Measurements from ENCODE around the gene DBX1. TPM values are rescaled to one million over a fixed set of nuclear protein-coding genes. Genes with fewer than 3 reads are reported as not detected.

Gene DBX1, protein sequence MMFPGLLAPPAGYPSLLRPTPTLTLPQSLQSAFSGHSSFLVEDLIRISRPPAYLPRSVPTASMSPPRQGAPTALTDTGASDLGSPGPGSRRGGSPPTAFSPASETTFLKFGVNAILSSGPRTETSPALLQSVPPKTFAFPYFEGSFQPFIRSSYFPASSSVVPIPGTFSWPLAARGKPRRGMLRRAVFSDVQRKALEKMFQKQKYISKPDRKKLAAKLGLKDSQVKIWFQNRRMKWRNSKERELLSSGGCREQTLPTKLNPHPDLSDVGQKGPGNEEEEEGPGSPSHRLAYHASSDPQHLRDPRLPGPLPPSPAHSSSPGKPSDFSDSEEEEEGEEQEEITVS
- total RNA-seq (not detected in 2 replicates), polyA plus RNA-seq (not detected in 2 replicates)

DNA sequence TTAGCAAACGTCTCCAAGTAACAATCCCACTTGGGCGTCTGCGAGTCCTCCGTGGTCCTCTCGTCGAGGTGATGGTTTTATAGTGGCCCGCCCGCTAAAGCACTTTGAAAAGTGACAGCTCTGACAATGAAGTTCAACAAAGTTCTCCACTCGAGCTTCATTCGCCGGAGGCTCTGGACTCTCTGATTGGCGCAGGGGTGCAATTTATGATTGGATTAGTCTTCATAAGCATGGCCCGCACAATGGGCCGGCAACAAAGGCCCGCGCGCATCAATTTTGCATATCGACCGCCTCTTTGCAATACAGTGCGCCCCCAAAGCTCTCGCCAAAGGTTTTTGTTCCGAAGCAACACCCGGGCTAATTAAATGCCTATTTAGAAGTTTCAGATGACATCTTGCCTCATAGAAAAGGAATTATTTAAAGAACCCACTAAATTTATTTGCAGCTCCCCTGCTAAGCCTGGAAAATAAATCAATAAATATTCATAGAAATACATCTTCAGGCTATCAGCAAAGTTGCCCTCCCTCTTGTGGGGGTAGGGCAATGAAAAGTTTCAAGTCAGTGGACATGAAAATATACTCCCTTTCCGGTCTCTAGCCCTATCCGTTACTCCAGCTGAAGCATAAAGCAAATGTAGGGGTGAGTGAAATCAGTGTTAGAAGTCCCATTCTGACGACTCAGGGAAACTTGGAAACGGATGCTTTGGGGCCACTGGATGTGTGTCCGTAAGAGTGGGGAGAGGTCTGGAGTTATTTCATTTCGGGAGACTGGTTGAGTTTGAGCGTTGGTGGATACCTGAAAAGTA, at the start of gene DBX1:
Gene DBX1, minus strand, starts transcription at position 51 of the 805 bp plus-strand sequence. CDS start 151 bp downstream, outside the sequence.
- H3K27ac ChIP-seq = no peak within 1 kb of the TSS
- TF ChIP-seq, protein P1, sequence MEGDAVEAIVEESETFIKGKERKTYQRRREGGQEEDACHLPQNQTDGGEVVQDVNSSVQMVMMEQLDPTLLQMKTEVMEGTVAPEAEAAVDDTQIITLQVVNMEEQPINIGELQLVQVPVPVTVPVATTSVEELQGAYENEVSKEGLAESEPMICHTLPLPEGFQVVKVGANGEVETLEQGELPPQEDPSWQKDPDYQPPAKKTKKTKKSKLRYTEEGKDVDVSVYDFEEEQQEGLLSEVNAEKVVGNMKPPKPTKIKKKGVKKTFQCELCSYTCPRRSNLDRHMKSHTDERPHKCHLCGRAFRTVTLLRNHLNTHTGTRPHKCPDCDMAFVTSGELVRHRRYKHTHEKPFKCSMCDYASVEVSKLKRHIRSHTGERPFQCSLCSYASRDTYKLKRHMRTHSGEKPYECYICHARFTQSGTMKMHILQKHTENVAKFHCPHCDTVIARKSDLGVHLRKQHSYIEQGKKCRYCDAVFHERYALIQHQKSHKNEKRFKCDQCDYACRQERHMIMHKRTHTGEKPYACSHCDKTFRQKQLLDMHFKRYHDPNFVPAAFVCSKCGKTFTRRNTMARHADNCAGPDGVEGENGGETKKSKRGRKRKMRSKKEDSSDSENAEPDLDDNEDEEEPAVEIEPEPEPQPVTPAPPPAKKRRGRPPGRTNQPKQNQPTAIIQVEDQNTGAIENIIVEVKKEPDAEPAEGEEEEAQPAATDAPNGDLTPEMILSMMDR (IDR thresholded peaks at IDR 0.05; ENCODE audit: low read depth, low read length) = no peak
- peaks cover 100% of the 10 kb centered on the region for H3K27me3 ChIP-seq
- H3K4me3 ChIP-seq = no peak within 1 kb of the TSS
- H3K9me3 ChIP-seq (ENCODE audit: low read depth) = no peaks in the 10 kb centered on the region
- H3K4me1 ChIP-seq (ENCODE audit: low read depth) = peaks cover 7% of the 10 kb centered on the region
- H3K36me3 ChIP-seq = no peaks in the 10 kb centered on the region
- DNase-seq (ENCODE audit: low read depth in 1 of 2, low spot score in 1 of 2) = no peak

DNA sequence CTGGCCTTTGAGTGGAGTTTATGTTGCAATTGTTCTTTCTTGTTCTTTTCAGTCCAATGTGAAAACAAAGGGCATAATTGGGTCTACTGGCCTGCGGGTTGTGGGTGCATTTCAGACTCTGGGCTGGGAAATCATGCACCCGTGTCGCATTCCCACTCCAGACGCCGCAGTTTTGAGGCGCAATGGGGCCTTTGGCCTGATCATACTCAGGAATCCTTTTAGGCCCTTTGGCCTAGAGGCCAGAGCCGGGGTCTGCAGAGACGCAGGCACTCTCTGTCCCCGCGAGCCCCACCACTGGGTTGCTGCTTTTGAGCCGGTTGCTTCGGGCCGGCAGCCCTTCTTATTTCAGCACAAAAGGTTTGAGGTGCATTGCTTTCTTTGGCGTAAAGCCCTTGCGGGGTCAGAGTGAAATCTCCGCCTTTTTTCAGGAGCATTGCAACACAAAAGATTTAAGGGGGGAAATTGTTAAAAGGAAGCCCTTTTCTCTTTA, 48.4 kb upstream of the DBX1 start:
- Histone ChIP-seq H3K27me3 (peaks cover 80% of the 10 kb centered on the region), H3K36me3 (no peaks in the 10 kb centered on the region), H3K4me3 (no peak overlapping the region), H3K4me1 (ENCODE audit: low read depth) (no peaks in the 10 kb centered on the region), H3K9me3 (ENCODE audit: low read depth) (no peaks in the 10 kb centered on the region), H3K27ac (no peak overlapping the region)
- TF ChIP-seq, protein P1 (IDR thresholded peaks at IDR 0.05; ENCODE audit: low read depth, low read length) = no peak
- no peak for DNase-seq (ENCODE audit: low read depth in 1 of 2, low spot score in 1 of 2)

DNA sequence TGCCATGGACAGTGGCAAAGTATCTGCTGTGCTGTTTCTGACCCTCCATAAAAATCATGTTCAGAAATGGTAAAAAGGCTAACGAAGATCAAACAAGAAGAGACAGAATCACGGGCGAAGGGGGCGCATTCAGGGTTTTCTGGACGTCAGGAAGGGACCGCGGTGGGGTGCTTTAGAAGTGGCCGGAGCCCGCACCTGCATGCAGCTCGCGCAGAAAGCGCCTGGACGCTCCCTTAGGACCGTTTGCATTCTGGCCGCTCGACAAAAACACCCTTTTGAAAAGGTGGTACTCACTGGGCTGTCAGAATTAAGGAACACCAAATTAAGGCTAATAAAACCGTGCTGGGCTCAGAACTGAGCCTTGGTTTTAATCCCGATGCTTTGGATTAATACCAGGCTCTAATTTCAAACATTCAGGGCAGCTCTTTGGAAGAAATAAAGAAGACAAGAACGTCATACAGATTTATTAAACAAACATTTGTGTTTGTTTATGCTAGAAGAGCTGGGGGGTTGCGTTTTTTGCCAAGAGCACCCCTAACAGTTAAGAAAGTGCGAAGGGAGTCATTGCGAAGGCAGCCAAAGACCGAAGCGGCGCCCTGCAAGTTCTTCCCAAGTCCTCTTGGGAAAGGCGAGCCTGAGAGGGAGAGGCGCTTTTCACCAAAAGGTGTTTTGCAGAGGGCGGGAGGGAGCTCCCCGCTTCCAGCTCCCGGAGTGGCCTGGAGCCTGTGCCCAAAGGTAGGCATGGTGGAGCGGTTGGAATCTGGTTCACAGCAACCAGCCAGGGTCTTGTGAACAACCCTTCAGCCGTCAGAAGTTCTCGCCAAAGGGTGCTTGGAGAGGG, 47.7 kb upstream of the DBX1 start:
- H3K27me3 ChIP-seq = peaks cover 76% of the 10 kb centered on the region
- no peaks in the 10 kb centered on the region for H3K4me1 ChIP-seq (ENCODE audit: low read depth)
- DNase-seq (ENCODE audit: low read depth in 1 of 2, low spot score in 1 of 2) = peak; percentile 2 to 31
- H3K9me3 ChIP-seq (ENCODE audit: low read depth) = no peaks in the 10 kb centered on the region
- peak overlapping the region; percentile 8 for H3K4me3 ChIP-seq
- no peak overlapping the region for H3K27ac ChIP-seq
- TF ChIP-seq, protein P1 (IDR thresholded peaks at IDR 0.05; ENCODE audit: low read depth, low read length) = no peak
- no peaks in the 10 kb centered on the region for H3K36me3 ChIP-seq

DNA sequence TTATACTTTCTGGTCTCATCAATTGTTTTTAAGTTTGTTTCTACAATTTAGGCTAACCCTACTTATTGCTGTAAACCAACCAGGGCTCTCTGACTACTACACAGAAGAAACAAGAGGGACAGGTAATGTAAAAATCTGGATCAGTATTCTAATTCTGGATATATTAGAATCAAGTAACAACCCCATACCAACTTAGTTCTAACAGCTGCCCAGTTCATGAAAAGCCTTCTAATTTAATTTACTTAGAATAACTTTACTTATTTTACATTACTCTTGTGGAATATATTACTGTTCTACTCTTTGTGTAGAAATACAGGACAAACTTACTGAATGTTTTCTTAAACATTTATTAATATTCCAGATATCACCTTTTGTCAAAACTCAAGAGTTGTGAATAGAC, 45.5 kb upstream of the DBX1 start:
- H3K4me1 ChIP-seq (ENCODE audit: low read depth) = no peaks in the 10 kb centered on the region
- H3K27ac ChIP-seq = no peak overlapping the region
- DNase-seq (ENCODE audit: low read depth in 1 of 2, low spot score in 1 of 2) = no peak
- TF ChIP-seq, protein P1 (IDR thresholded peaks at IDR 0.05; ENCODE audit: low read depth, low read length) = no peak
- peaks cover 56% of the 10 kb centered on the region for H3K27me3 ChIP-seq
- H3K4me3 ChIP-seq = no peak overlapping the region
- H3K36me3 ChIP-seq = no peaks in the 10 kb centered on the region
- no peaks in the 10 kb centered on the region for H3K9me3 ChIP-seq (ENCODE audit: low read depth)

DNA sequence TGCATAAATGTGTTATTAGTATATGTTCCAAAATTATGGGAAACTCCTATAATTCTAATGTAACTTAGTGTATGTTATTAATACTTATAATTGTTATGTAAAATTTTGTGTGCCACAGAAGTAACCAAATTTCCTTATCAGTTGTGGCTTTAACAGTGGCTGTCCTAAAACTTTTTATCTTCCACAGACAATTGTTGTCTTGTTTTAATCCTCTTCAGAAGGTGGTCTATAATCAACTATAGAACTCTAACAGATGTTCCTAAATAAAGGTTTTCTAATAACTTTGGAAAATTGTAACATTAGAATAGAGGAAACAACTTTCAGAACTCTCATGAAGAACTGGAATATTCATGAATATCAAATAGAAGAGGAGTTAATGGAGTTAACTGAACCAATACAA, 44.4 kb upstream of the DBX1 start:
- H3K4me1 ChIP-seq (ENCODE audit: low read depth) = no peaks in the 10 kb centered on the region
- no peaks in the 10 kb centered on the region for H3K9me3 ChIP-seq (ENCODE audit: low read depth)
- H3K36me3 ChIP-seq = no peaks in the 10 kb centered on the region
- DNase-seq (ENCODE audit: low read depth in 1 of 2, low spot score in 1 of 2) = no peak
- peaks cover 54% of the 10 kb centered on the region for H3K27me3 ChIP-seq
- H3K27ac ChIP-seq = no peak overlapping the region
- H3K4me3 ChIP-seq = no peak overlapping the region
- TF ChIP-seq, protein P1 (IDR thresholded peaks at IDR 0.05; ENCODE audit: low read depth, low read length) = no peak

Data from cardiac muscle cell (in vitro differentiated cells and primary cell).